GM13976 (cell line): Measurements from ENCODE around the gene STXBP2.

Experiments used
- DNase-seq: peaks from one replicate; pipeline ENCODE4 v3.0.0; 2012; ENCODE audit warnings: low spot score
- in situ Hi-C: fragments of 300-500 bp; cut with MboI; formaldehyde crosslinking; loops from one replicate; pipeline ENCODE4 v1.12.0; 2022; ENCODE audit warnings: low sequenced_read_pairs, mixed read lengths, inconsistent platforms; ENCODE audit not compliant: unreplicated experiment
- TF ChIP-seq, protein P1 (sequence below): IDR thresholded peaks from 2 replicates; pipeline ENCODE4 v1.5.1; 2012; ENCODE audit warnings: borderline replicate concordance, mild to moderate bottlenecking; ENCODE audit not compliant: insufficient read depth; ENCODE audit errors: extremely low read depth, missing control alignments, control extremely low read depth

STXBP2 gene

DNA sequence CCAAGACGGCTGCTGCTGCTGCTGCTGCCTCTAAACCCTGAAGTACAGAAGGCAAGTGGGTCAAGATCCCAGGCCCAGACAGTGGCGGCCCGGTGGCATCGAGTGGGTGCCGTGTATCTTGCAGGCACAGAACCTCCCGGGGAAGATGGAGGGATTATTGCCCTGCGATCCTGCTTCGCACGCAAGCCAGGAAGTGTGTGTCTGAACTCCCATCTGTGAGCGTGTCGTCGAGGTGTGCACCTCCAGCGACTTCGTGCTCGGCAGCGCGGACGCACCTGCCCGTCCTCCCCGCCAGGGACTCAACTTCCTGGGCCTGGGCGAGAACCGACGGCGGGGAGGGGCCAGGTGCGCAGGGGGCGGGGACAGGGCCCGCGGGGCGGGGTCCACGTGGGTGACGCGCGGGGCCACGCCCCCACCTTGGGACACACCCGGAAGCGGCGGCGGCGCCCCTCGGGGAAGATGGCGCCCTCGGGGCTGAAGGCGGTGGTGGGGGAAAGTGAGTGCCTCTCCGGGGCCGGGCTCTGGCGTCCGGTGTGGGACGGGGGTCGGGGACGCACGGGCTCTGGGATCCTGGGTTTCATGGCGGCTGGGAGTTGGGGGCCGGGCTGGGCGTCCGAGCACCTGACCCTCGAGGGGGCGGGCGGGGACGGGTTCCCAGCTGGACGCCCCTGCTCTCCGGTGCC lies at the start of gene STXBP2:
Gene STXBP2 (plus strand): TSS at position 420 of the 683 bp plus-strand sequence. CDS start 40 bp downstream, at position 460.
- in situ Hi-C loops: no loop called here
- DNase-seq: peak; percentile 99
- TF ChIP-seq, protein P1, sequence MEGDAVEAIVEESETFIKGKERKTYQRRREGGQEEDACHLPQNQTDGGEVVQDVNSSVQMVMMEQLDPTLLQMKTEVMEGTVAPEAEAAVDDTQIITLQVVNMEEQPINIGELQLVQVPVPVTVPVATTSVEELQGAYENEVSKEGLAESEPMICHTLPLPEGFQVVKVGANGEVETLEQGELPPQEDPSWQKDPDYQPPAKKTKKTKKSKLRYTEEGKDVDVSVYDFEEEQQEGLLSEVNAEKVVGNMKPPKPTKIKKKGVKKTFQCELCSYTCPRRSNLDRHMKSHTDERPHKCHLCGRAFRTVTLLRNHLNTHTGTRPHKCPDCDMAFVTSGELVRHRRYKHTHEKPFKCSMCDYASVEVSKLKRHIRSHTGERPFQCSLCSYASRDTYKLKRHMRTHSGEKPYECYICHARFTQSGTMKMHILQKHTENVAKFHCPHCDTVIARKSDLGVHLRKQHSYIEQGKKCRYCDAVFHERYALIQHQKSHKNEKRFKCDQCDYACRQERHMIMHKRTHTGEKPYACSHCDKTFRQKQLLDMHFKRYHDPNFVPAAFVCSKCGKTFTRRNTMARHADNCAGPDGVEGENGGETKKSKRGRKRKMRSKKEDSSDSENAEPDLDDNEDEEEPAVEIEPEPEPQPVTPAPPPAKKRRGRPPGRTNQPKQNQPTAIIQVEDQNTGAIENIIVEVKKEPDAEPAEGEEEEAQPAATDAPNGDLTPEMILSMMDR: no peak

DNA sequence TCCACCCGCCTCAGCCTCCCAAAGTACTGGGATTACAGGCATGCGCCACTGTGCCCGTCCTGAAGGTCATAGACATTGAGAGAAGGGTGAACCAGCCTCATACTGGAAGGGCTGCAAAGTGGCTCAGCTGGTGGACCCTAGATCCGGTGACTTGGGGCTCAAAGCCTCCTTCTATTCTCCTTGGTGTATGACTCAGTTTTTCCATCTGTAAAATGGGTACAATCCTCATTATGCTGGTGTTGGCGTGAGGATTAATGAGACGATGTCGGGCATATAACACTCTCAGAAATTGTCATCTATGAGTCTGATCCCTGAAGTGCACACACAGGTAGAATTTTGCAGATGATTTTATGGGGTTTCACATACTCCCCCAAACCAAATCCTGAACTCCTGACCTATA lies 47.1 kb upstream of the STXBP2 start:
- in situ Hi-C loops: no loop called here
- TF ChIP-seq, protein P1: no peak
- no peak for DNase-seq

GRCh38 chr19:7590256-7590655 lies 46.7 kb upstream of the STXBP2 start:
- in situ Hi-C loops: no loop called here
- no peak for DNase-seq
- TF ChIP-seq, protein P1: no peak

- in situ Hi-C loops: no loop called here
- TF ChIP-seq, protein P1: no peak
- DNase-seq: peak; percentile 85
These were observed 41.3 kb upstream of the STXBP2 start, which contains the start of gene CAMSAP3 for GRCh38 chr19:7595466-7596133. TSS of gene CAMSAP3 (plus strand) at chr19:7595863. CDS start at chr19:7596003, 140 bp downstream.

GRCh38 chr19:7596211-7596937 lies 40.5 kb upstream of the STXBP2 start:
- peak; percentile 64 for DNase-seq
- TF ChIP-seq, protein P1: no peak
- in situ Hi-C loops: no loop called here

GRCh38 chr19:7597689-7598088 lies 39.2 kb upstream of the STXBP2 start:
- in situ Hi-C loops: no loop called here
- no peak for DNase-seq
- TF ChIP-seq, protein P1: no peak
